Measurements from ENCODE around the gene TIMM10B. TPM values are rescaled to one million over a fixed set of nuclear protein-coding genes. Genes with fewer than 3 reads are reported as not detected.

The TIMM10B gene
- total and polyA plus RNA-seq, 9 of the 15 experiments (the other 6 are each of a cell fraction or from before 2014, with no cell fraction given): 43.2 to 163 (median 57.0) TPM

GRCh38 chr11:6486256-6486655 lies 5.0 kb downstream of the TIMM10B start:
- ChIA-PET CTCF (ENCODE audit: low intra/inter-chr PET ratio) (no interaction called here), POLR2A (interaction anchor here (2.7 to 4.9 kb wide), 2 partner anchors 9 to 13 kb away, joined by 16 to 33 read pairs; partner anchors contain the start of gene DNHD1)
- TF ChIP-seq ZNF583 (CRISPR knock-in tag; IDR thresholded peaks at IDR 0.05) (no peak), HDAC3 (IDR thresholded peaks at IDR 0.05; ENCODE audit: borderline replicate concordance, partially characterized antibody) (no peak)
- DNase-seq (ENCODE audit: extremely low read depth in 1 of 4, low spot score in 3 of 4) (no peak), FAIRE-seq (no peak), ATAC-seq (no peak)
- no peak overlapping the region for H3K9ac ChIP-seq (ENCODE audit: insufficient read depth in 1 of 2, low read depth in 2 of 2, low read length in 2 of 2)
- WGBS (ENCODE audit: insufficient coverage, low coverage, missing lambda C conversion rate): 75% methylated on average over 3 of the region's 3 CpGs
- H3K36me3 ChIP-seq (ENCODE audit: control insufficient read depth, insufficient read depth, low read length): peaks cover 78% of the 10 kb centered on the region
- no TSS peak for BruUV-seq (replicated peaks)
- H3K9me3 ChIP-seq (replicated peaks; ENCODE audit: control insufficient read depth, insufficient read depth, low read depth, low read length): no peaks in the 10 kb centered on the region
- no peak overlapping the region for H3K4me3 ChIP-seq
- peaks cover 3 to 8% of the 10 kb centered on the region in 2 experiments; a peak in 3 of 5 replicates for H3K4me1 ChIP-seq (replicated peaks in 1 of 2; ENCODE audit: control insufficient read depth in 2 of 2, insufficient read depth in 2 of 2, low read length in 2 of 2)
- no peak overlapping the region for H3K27ac ChIP-seq (ENCODE audit: extremely low read depth, low read depth, low read length)
- H3K9me1 ChIP-seq (ENCODE audit: control insufficient read depth, insufficient read depth, low read length): no peaks in the 10 kb centered on the region
- no peaks in the 10 kb centered on the region for H3K27me3 ChIP-seq (ENCODE audit: control insufficient read depth in 2 of 2, insufficient read depth in 2 of 2, low read length in 2 of 2)
- in situ Hi-C loops (cut with MboI): no loop called here
- H2AFZ ChIP-seq (ENCODE audit: low read depth, low read length): no peak overlapping the region
- H3K79me2 ChIP-seq (ENCODE audit: control insufficient read depth, insufficient read depth, low read length): peaks cover 31% of the 10 kb centered on the region
- H3K4me2 ChIP-seq (ENCODE audit: insufficient read depth, low read length): no peak overlapping the region
- intact Hi-C loops (cut with micrococcal nuclease): no loop called here
- no peaks in the 10 kb centered on the region for H4K20me1 ChIP-seq (replicated peaks; ENCODE audit: control insufficient read depth, insufficient read depth, low read length)

GRCh38 chr11:6486938-6487337 lies 5.6 kb downstream of the TIMM10B start:
- in situ Hi-C loops (cut with MboI) (no loop called here), intact Hi-C loops (cut with micrococcal nuclease) (no loop called here)
- no peak for TF ChIP-seq EZH2 (IDR thresholded peaks at IDR 0.05; ENCODE audit: borderline replicate concordance, low read depth, low read length)
- no peak for TF ChIP-seq ZNF280A (IDR thresholded peaks at IDR 0.05; ENCODE audit: low read depth, partially characterized antibody)
- TF ChIP-seq, protein P1, sequence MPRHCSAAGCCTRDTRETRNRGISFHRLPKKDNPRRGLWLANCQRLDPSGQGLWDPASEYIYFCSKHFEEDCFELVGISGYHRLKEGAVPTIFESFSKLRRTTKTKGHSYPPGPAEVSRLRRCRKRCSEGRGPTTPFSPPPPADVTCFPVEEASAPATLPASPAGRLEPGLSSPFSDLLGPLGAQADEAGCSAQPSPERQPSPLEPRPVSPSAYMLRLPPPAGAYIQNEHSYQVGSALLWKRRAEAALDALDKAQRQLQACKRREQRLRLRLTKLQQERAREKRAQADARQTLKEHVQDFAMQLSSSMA (CRISPR knock-in tag; IDR thresholded peaks at IDR 0.05): no peak
- no peak for TF ChIP-seq DMBX1 (CRISPR knock-in tag; IDR thresholded peaks at IDR 0.05; ENCODE audit: borderline replicate concordance)
- no peak for TF ChIP-seq MAFF (IDR thresholded peaks at IDR 0.05; ENCODE audit: low read length)
- no peak for TF ChIP-seq SMARCB1 (IDR thresholded peaks at IDR 0.05; ENCODE audit: insufficient read length, low read depth)
- TF ChIP-seq CAMTA2 (CRISPR knock-in tag; conservative IDR thresholded peaks at IDR 0.05): no peak
- TF ChIP-seq, protein P2, sequence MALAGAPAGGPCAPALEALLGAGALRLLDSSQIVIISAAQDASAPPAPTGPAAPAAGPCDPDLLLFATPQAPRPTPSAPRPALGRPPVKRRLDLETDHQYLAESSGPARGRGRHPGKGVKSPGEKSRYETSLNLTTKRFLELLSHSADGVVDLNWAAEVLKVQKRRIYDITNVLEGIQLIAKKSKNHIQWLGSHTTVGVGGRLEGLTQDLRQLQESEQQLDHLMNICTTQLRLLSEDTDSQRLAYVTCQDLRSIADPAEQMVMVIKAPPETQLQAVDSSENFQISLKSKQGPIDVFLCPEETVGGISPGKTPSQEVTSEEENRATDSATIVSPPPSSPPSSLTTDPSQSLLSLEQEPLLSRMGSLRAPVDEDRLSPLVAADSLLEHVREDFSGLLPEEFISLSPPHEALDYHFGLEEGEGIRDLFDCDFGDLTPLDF (CRISPR knock-in tag; IDR thresholded peaks at IDR 0.05): no peak
- no peak for TF ChIP-seq PRMT5 (CRISPR knock-in tag; IDR thresholded peaks at IDR 0.05)
- no peak for TF ChIP-seq ZNF449 (CRISPR knock-in tag; IDR thresholded peaks at IDR 0.05)

More at GRCh38 chr11:6486938-6487337, 5.6 kb downstream of the TIMM10B start:
- H3K9ac ChIP-seq (ENCODE audit: insufficient read depth in 1 of 2, low read depth in 2 of 2, low read length in 2 of 2): no peak overlapping the region
- H3K9me3 ChIP-seq (replicated peaks; ENCODE audit: control insufficient read depth, insufficient read depth, low read depth, low read length): no peaks in the 10 kb centered on the region
- no peaks in the 10 kb centered on the region for H3K27me3 ChIP-seq (ENCODE audit: control insufficient read depth in 2 of 2, insufficient read depth in 2 of 2, low read length in 2 of 2)
- H3K27ac ChIP-seq (ENCODE audit: extremely low read depth, low read depth, low read length): no peak overlapping the region
- POLR2A ChIA-PET: interaction anchor here (2.7 to 4.9 kb wide), 2 partner anchors 9 to 13 kb away, joined by 16 to 33 read pairs; partner anchors contain the start of gene DNHD1
- H3K36me3 ChIP-seq (ENCODE audit: control insufficient read depth, insufficient read depth, low read length): peaks cover 81% of the 10 kb centered on the region
- H3K79me2 ChIP-seq (ENCODE audit: control insufficient read depth, insufficient read depth, low read length): peaks cover 24% of the 10 kb centered on the region
- H2AFZ ChIP-seq (ENCODE audit: low read depth, low read length): no peak overlapping the region
- FAIRE-seq (no peak), DNase-seq (ENCODE audit: extremely low read depth in 1 of 4, low spot score in 3 of 4) (no peak), ATAC-seq (no peak)
- peaks cover 2 to 8% of the 10 kb centered on the region in 2 experiments; a peak in 3 of 5 replicates for H3K4me1 ChIP-seq (replicated peaks in 1 of 2; ENCODE audit: control insufficient read depth in 2 of 2, insufficient read depth in 2 of 2, low read length in 2 of 2)
- BruUV-seq (replicated peaks): no TSS peak
- CTCF ChIA-PET (ENCODE audit: low intra/inter-chr PET ratio): no interaction called here
- 92% methylated on average over 1 of the region's 1 CpG for WGBS (ENCODE audit: insufficient coverage, low coverage, missing lambda C conversion rate)
- H3K4me3 ChIP-seq: no peak overlapping the region
- no peaks in the 10 kb centered on the region for H3K9me1 ChIP-seq (ENCODE audit: control insufficient read depth, insufficient read depth, low read length)
- H4K20me1 ChIP-seq (replicated peaks; ENCODE audit: control insufficient read depth, insufficient read depth, low read length): no peaks in the 10 kb centered on the region
- H3K4me2 ChIP-seq (ENCODE audit: insufficient read depth, low read length): no peak overlapping the region
